HG03469 (cell line): ENCODE measurements around the gene TRIM62.

Experiments used
- ATAC-seq: cut with Tn5 transposase; IDR thresholded peaks from one replicate; pipeline ENCODE4 v1.9.1; 2021; ENCODE audit warnings: mild to moderate bottlenecking, moderate library complexity, moderate number of reproducible peaks; ENCODE audit not compliant: unreplicated experiment

TRIM62 gene

DNA sequence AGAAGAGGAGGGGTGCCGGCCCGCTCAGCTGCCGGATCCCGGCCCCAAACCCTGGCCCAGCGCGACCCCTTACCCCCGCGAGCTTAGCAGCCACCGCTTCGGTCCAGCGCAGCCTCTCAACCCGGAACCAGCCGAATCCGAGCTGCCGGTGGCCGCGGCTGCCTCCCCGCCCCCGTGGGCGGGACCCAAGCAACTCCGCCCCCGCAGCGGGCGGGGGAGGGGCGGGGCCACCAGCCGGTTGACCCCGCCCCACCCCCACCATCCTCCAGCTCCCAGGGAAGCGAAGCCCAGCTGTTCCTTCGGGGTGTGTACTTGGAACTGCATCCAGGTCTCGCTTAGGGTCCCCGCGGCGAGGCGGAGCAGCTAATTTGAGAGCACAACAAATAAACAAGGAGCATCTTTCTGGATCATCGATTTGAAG is at the start of gene TRIM62:
TRIM62 (minus strand) TSS at position 123 of the 421 bp plus-strand sequence. CDS start 611 bp downstream, outside the sequence.
- ATAC-seq: no peak

DNA sequence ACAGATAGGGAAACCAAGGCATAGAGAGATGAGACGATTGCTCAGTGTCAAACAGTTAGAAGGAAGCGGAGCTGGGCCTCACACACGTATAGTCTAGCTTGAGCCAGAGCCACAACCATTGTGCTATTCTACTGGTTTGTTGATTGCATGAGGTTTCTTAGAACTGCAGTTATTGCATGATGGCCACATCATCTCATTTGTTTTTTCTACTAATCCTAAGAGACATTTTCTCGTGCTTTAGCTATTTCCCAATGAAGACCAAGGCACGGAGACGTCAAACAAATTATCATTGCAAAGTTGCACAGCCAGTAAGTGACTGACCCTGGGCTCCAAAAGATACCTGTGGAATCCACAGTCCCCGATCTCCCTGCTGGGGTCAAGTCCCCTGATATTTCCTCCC is 49.3 kb upstream of the TRIM62 start:
- ATAC-seq: no peak

DNA sequence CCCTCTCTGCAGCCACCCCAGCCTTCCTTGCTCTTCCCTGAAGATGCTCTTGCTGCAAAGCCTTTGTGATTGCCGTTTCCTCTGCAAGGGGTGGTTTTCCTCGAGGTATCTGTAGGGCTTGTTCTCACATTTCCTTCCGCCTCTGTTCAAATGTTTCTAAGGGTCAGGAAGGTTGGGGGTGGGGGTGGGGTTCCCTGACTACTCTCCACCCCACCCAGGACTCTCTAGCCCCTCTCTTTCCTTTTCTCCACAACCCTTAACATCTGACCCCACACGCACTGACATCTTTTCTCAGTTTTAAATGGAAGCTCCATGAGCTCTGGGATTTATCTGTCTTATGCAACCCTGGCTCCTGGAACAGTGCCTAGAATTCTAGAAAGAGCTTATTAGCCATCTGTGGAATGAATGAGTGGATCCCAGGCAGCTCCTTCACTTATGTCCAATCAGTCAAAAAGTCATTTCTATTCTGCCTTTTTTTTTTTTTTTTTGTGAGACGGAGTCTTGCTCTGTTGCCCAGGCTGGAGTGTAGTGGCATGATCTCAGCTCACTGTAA is 47.2 kb upstream of the TRIM62 start:
- no peak for ATAC-seq

DNA sequence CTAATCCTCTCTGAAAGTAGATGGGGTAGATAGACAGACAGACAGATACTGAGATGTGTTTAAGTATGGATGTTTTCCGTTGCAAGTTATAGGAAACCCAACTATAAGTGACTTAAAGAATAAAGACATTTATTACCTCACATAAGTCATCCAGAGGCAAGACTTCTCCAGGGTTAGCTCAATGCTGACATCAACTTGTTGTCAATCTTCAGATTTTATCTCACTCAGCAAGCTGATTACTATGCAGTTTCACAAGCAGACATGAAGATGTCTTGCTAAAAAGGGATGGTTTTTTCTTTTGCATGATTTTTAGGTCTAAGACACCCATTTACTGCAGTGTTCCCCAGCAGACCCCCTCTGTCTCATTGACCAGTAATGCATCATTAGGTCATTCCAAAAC is 43.7 kb upstream of the TRIM62 start:
- no peak for ATAC-seq

DNA sequence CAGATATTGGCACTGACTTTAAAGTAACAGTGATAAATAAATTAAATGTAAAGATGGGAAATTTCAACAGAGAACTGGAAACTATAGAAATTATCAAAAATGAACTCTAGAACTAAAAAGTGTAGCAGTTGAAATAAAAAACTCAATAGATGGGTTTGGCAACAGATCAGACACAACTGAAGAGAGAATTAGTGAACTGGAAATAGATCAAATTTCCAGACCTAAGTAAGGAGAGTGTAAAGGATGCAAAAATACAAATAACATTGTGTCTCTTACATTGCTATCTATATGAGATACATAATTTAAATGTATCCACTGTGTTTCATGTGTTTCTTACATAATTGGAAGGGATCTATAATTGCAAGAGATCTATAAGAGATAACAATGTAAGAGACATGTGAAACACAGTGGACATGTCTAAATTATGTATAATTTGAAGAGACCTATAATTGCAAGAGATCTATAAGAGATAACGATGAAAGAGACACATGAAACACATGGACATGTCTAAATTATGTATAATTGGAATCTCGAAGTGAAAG is 42.4 kb upstream of the TRIM62 start:
- no peak for ATAC-seq

DNA sequence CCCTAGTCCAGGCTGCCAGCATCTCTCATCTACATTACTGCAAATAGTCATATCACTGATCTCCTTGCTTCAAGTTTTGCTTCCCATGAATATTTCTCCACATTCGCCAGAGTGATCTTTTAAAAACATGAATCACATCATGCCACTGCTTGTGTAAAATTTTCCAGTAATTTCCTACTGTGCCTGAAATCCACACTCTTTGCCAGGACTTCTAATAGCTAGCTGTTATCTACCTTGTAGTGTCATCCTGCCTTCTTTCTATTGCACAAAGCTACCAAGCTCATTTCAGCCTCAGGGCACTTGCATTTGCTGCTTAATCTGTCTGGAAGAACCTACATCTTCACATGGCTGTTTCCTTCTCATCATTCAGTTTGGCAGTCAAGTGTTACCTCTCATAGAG is 40.5 kb upstream of the TRIM62 start:
- no peak for ATAC-seq

DNA sequence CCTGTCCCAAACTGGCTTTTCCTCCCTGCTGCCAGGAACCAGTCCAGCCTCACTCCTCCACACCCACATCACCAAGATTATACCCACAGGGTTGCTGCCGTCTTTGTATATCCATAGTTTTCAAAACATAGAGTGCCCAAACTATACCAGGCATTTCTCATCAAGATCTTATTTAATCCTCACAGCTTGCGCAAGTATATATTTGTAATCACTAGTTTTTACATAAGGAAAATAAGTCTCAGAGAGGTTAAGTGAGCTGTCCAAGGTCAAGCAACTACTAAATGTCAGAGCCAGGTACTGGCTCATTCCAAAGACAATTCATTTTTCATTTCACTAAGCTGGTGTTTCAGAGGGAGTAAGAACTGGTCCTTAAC is 39.5 kb upstream of the TRIM62 start:
- ATAC-seq: no peak

DNA sequence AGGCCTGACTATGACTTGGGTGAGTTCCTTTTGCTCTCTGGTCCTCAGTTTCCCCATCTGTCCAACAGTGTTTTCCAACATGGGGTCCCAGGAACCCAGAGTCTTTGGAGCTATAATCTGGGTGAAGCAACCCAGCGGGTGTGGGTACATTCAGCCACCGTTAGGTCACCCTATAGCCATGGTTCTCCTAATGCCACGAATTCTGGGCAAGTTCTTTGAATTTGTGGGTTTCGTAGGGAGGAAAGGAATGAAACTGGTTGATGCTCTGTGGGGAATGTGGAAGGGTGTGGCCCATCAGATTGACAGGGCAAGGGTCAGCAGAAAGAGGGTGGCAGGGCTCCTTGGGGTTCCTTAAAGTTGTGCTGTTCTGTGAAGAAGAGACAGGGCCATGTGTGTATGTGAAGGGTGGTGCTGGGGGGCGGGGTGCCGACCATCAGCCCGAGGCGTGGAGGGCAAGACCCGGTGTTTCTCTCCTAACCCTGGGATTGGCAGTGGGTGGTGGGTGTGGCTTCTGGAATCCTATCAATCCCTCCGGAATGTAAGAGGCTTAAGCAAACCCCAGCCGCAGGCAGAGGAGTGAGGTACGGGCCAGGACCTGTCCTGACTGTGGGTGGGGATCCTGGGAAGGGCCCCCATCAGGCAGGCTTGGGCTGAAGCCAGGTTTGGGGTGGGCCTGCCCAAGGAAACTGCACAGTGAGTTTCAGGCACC is 39.0 kb upstream of the TRIM62 start:
- ATAC-seq: no peak

DNA sequence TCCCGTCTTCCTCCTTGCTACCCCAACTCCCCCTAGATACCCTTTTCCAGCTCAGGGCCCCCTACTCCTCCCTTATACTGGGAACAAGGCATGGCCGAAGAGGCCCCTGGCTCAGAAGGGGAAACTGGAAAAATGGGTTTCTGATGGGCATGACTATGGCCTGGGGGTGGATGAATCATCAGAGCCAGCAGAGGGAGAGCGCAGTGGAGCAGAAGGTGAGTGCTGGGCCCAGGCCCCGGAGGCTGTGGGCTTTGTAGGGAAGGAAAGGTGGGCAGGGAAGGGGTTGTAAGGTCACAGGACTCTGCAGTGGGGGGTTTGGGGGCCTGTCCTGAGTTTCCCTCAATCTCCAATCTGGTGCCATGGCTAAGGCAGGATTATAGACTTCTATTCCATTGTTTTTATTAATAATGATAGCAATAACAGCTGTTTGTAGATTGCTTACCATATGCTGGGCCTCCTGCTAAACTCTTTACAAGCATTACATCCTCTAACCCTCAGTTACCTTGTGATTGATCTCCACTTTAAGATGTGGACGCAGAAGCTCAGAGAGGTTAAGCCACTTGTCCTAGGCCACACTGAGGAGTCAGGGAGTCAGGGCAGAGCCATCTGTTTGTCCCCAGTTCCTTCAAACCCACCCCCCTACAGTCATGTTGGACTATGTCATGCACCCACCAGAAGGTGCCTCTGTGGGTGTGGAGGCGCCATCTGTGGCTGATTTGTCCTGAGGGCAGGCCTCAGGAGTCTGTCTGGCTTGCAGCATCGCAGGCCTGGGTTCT is 38.2 kb upstream of the TRIM62 start:
- no peak for ATAC-seq

DNA sequence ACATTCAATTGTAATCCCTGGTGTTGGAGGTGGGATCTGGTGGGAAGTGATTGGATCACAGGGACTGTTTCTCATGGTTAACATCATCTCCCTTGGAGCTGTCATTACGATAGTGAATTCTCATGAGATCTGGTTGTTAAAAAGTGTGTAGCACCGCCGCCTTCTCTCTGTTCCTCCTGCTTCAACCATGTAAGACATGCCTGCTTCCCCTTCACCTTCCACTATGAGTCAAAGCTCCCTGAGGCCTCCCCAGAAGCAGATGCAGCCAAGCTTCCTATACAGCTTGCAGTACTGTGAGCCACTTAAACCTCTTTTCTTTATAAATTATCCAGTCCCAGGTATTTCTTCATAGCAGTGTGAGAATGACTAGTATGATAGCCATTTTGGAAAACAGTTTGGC is 30.1 kb upstream of the TRIM62 start:
- no peak for ATAC-seq

DNA sequence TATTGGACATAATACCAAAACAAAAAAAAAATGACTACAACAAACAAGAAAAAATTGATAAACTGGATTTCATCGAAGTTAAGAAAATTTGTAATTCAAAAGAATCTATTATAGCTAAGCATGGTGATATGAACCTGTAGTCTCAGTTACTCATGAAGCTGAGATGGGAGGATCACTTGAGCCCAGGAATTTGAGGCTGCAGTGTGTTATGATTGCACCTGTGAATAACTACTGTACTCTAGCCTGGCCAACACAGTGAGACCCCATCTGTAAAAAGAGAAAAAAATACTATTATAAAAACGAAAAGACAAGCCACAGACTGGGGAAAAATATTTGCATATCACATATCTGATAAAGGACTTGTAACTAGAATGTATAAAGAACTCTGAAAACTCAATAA is 24.5 kb upstream of the TRIM62 start:
- ATAC-seq: no peak

DNA sequence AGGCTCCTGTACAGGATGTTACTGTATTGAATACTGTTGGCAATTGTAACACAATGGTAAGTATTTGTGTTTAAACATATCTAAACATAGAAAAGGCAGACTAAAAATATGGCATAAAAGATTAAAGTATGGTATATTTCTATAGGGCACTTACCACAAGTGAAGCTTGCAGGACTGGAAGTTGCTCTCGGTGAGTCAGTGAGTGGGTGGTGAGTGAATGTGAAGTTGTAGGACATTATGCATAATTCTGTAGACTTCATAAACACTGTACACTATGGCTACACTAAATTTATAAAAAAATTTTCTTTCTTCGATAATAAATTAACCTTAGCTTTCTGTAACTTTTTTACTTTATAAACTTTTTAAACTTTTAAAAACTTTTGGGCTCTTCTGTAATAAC is 13.7 kb upstream of the TRIM62 start:
- ATAC-seq: no peak

DNA sequence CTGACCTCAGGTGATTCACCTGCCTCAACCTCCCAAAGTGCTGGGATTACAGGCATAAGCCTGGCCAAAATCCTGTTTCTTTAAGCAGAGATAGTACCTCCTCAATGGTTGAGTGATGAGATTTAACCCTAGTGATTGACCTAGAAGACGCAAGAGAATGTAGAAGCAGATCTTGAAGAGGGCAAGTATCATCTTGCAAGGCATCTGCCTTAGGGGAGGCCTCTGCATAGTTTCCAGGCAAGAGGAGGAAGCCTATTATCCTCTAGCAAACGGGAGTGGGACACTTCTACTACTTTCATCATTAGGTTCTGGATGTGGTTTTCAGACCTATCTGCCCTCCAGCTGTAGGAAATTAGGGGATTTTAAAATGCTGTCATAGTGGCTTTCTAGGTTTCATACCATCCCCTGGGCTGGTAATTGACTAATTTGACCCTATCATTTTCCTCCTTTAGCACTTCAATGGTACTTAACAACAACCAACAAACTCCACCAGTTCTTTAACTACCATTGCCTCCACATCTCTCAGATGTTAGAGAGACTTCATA is 10.0 kb upstream of the TRIM62 start:
- ATAC-seq: no peak

DNA sequence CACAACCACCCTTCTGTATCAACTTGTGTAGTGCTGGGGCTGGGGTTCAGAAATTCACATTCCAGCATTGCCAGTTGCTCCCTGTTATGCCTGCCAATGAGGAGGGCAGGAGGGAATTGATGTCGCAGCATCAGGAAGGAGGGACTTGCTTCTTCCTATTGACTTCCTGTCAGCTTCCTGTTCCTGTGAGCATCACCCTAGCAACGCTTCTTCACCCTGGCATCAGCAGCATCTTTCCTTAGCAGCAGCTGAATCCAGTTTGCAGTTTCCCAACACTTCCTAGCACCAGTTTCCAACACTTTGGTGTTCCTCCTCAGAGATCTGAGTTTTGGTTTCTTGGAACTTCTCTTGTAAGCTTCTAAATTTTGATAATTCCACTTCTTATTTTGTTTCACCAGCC is 8.9 kb upstream of the TRIM62 start:
- ATAC-seq: no peak

DNA sequence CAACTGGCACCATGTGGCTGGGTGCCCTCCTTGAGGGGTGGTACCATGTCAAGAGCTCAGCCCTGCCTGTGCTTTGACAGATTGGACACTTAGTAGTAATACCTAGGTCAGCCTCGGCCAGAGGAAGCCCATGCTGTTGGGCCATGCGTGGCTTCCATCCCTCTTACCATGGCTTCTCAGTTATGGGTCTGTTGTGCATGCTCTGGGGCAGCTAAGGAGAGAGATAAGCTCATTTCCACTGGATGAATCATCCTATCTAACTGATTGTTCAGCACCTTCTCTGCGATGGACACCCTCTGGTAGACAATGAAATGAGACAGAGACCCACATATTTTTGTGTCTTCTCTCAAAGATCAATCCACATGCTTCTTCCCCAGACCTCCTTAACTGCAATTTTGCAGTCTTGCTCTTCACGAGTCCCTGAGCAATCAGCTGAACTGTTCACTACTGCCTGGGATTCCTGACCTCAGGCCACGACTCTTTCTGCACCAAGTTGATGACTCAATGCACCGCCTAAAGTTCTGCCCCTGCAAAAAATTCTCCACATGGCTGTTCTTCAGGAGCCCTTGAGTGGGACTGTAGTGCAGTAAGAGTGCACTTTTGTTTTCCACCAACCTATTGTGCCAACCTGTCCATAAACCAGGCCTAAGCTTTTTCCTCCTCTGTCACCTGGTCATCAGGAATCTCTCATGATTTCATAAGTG is 6.9 kb upstream of the TRIM62 start:
- ATAC-seq: no peak

DNA sequence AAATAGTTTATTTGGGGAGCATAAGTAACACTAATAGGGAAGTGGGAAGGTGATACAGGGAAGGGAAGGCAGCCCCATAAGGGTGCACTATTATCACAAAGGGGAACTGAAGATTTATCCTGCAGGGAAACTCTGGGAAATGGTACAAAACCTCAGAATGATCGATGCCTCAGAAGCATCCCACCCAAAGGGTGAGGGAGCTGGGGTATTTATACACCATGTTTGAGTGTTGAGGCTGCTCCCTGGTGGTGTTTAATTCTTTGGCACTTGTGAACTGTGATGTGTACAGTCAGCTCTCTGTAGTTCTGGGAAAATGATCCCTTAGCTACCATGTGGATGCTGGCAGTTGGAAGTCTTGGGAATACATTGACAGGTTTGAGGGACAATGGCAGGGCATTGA is 5.1 kb upstream of the TRIM62 start:
- no peak for ATAC-seq

DNA sequence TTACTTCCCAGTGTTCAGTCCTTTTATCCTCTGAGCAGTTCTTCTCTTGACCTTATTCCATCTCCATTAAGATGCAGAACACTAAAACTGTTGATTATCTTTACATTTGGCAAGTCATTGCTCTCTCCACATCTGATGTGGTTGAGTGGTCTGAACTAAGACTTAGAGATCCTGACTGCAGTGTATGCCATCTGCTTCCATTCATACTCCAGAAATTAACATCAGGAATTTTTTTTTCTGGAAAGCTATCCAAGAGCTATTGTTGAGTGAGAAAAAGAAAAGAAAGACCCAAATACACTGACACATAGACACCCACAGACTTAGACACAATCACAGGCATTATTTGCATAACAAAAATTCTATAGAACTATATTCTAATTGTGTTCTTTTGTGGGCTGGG is 3.7 kb upstream of the TRIM62 start:
- no peak for ATAC-seq

DNA sequence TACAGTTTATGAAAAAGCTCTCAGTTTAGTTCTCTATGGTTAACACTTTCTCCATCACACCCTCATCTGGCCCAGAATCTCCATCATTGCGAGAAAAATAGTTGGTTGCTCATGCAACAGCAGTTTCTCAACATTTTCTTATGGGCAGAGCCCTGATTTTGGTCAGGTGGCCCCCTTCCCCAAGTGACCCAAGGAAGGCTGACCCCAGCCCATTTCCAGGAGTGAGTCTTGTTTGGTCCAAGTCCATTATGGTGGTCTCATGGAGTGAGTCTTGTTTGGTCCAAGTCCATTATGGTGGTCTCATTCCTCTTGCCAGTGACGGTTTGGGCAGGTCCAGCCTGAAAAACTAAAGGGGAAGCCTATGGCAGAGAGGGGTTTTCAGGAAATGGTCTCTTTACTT is 1.5 kb upstream of the TRIM62 start:
- ATAC-seq: no peak

DNA sequence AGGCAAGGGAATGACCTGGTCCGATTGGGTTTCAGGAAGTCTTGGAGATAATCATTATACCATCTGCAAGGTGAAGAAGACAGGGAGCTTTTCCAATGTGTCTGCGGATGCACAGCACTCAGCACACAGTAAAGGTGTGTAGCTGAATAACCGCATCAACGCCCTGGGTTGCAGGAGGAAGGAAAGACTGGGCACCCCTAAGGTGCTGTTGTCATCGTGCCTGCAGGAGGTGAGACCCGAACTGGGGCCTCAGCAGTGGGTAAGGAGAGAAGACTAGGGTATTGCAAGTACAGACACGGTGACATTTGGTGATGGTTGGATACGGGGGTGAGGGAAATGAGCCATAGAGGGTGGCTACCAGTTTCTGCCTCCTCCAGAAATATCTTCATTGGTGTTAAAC is 1.1 kb upstream of the TRIM62 start:
- no peak for ATAC-seq

DNA sequence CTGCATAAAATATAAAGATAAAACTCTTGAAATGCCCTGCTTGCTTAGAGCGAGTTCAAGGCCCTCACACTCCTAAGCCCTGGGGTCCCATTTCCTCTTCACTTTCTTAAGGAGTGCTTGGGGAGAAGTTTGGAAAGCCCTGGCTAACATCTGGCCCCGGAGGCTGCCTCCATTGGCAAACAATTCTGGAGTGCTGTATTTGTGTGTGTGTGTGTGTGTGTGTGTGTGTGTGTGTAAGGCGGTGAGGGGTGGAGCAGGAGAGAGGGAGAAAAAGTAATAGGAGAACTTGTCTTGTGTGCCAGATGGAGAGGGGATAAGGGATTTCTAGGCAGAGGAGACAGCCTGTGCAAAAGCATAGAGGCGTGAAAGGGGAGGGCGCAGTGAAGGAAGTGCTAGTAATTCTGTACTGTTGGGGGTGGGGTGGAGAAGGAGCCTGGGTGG is 578 bp upstream of the TRIM62 start:
- ATAC-seq: no peak
